GM08714 (cell line): Measurements from ENCODE around the gene GTF2IRD2.
"Not testable (repeated sequence)": the region's sequence is repeated elsewhere in the genome, so short reads cannot be mapped to it uniquely, and the experiment has no call there.

Source experiments
- H3K4me3 ChIP-seq: fragments of 200-500 bp; sonication (Bioruptor generic); 2 replicates; pipeline ENCODE4 v1.5.1; 2014; ENCODE audit warnings: mild to moderate bottlenecking, low read length, inconsistent platforms

The GTF2IRD2 gene

DNA sequence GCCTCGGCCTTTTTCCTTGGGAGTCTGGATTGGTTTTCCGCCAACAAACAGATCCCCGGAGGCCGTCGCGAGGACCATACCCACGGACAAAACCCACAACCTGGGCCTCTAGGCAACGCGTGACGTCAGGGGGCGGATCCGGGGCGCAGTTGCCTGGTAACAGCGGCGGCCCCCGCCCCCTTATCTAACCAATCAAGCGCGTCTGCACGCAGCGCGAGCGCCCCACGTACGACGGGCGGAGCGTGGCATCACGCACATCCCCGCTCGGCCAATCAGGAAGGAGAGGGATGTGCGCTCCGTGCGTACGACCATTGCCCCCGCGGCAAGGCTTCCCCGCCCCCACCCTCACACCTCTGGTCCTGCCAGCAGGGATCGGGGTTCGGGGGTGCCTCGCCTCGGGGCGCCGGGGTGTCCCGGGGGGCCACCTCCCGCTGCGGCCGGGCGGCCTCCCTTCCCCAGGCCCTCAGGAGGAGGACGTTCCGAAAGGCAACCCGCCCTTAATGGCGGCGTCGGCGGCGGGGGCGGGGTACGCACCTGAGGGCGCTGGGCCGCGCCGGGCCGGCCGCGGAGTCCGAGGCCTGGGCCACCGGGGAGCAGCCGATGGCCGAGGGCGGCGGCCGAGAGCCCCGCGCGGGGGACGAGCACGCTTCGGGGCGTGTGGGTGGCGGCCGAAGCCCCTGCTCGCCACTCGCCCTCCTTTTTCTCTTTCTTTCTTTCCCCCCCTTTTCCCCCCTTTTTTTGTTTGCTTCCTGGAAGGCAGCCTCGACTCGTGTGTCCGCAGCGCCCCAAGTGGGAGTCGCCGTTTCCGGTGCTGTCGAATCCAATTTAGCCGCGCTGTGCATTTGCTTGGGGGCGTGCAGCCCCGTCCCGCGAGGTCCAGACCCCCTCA lies at the start of gene GTF2IRD2:
GTF2IRD2 (minus strand) TSS at position 773 of the 889 bp plus-strand sequence. CDS start 15,227 bp downstream, outside the sequence.
- not testable (repeated sequence) for H3K4me3 ChIP-seq

DNA sequence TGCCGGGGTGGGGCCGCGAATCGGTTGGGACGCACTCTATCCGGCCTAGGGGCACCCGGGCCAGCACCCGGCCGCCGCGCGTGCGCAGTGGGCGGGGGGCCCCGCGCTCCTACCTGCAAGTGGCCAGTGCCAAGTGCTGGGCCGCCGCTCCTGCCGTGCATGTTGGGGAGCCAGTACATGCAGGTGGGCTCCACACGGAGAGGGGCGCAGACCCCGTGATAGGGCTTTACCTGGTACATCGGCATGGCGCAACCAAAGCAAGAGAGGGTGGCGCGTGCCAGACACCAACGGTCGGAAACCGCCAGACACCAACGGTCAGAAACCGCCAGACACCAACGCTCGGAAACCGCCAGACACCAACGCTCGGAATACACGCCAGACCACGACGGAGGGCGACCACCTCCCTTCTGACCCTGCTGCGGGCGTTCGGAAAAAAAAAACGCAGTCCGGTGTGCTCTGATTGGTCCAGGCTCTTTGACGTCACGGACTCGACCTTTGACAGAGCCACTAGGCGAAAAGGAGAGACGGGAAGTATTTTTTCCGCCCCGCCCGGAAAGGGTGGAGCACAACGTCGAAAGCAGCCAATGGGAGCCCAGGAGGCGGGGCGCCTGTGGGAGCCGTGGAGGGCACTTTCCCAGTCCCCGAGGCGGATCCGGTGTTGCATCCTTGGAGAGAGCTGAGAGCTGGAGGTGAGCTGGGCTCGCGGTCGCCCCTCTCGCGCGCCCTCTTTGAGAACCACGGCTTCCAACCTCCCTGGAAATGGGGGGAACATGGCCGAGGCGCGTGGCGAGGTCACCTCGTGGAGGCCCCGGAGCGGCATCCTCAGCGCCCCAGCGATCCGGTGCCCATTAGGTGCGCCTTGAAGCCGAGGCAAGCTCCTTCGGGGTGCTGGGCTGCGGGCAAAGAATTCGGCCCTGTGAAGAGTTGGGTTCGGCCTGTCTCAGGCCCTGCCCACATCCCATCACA lies 39.0 kb upstream of the GTF2IRD2 start:
- peak overlapping the region; percentile 71; the same call in 1 of the 2 replicates for H3K4me3 ChIP-seq

DNA sequence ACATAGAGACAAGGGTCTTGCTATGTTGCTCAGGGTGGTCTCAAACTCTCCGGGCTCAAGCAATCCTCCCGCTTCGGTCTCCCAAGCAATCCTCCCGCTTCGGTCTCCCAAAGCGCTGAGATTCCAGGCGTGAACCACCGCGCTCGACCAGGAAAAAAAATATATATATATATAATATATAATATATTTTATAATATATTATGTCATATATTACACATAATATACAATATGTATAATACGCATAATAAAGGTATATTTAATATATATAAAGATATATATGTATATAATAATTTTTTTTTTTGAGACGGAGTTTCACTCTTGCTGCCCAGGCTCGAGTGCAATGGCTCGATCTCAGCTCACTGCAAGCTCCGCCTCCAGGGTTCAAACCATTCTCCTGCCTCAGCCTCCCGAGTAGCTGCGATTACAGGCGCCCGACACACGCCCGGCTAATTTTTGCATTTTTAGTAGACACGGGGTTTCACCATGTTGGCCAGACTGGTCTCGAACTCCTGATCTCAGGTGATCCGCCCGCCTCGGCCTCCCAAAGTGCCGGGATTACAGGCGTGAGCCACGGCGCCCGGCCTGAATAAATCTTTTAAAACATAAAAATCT lies 38.2 kb upstream of the GTF2IRD2 start:
- not testable (repeated sequence) for H3K4me3 ChIP-seq

DNA sequence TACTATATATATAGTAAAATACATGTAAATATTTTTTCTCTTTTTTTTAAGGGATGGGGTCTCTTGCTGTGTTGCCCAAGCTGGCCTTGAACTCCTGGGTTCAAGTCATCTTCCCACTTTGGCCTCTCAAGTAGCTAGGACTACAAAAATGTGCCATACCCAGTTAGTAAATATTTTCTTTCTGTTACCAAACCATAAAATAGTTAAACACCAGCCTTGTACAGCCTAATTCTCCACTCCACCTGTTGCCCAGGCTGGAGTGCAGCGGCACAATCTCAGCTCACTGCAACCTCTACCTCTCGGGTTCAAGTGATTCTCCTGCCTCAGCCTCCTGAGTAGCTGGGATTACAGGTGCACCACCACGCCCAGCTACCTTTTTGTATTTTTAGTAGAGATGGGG lies 33.9 kb upstream of the GTF2IRD2 start:
- not testable (repeated sequence) for H3K4me3 ChIP-seq

DNA sequence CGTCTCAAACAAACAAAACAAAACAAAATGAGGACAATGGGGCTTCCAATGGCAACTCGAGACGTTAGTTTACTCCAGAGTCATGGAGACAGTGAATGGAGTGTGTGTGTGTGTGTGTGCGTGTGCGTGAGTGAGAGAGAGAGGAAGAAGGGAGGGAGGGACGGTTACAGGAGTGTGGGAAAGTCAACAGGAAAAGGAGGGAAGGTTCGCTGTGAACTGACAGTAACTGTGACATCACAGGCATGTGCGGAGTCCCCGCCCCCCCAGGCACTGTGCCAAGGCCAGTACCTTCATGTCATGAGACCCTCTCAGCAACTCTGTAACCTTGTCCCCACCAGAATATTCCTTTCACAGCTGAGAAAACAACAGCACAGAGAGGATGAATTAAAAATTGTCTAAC lies 30.7 kb upstream of the GTF2IRD2 start:
- H3K4me3 ChIP-seq, result not testable (repeated sequence)

DNA sequence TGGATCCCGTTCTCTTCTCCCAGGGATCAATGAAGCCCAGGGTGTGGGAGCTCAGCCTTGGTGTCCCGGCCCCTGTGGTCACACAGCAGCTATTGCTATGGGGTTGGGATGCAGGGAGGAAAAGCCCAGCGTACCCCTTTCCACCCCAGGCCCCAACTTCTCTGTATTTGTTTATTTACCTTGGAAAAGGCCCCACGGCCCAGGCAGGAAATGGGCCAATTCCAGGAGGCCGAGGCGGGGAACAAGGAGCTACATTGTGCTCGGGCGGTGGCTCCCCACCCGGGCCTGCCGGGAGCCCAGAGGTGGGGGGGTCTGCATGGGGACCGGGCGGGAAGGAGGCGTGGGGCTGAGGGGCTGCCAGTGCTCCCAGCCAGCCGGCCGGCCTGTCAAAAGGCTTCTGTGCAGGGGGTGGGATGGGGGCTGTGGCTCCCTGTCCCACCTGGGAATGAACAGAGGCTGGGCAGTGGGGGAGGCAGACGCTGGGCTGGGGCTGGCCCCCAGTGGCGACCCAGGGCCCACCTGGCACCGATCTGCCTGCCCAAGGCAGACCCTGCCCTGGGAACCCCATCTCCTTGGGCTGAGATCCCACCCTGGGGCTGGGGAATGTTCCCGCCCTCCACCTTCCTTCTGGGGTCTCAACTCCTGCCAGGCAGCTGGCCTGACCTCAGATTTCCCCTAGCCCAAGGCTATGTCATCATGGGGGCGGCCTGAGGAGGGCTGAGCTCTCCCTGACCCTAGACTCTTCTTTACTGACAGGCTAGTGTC lies 23.5 kb upstream of the GTF2IRD2 start:
- H3K4me3 ChIP-seq, result not testable (repeated sequence)

DNA sequence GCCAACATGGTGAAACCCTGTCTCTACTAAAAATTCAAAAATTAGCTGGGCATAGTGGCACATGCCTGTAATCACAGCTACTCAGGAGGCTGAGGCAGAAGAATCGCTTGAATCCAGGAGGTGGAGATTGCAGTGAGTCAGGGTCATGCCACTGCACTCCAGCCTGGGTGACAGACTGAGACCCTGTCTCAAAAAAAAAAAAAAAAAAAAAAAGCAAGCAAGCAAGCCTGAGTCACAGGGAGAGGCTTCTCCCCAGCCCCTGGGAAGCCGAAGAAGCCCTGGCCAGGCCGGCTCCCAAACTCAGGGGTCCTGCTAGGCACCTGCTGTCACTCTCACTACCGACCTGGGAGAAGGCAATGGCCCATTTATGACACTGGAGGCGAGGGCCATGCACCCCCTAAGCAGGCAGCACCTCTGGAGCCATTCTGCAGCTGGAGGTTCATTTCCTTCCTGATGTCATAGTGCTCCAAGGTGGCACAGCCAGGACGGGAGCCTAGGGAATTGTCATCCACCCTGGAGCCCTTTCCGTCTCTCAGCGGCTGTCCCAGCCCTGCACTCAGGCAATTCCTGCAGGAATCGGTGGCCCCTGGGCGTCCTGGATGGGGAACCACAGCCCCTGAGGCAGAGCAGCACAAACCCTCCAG lies 22.8 kb upstream of the GTF2IRD2 start:
- not testable (repeated sequence) for H3K4me3 ChIP-seq

DNA sequence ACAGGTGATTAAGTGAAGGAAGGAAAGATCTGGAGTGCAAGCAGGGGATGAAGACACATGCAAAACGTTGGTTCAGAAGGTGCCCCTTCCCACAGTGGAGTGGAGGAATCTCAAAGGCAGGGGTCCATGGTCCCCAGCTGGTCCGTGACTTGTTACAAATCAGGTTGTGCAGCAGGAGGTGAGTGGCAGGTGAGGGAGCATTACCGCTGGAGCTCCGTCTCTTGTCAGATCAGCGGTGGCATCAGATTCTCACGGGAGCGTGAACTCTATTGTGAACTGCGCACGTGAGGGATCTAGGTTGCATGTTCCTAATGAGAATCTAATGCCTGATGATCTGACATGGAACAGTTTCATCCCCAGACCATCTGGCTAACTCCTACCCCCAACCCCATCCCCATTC lies 21.1 kb upstream of the GTF2IRD2 start:
- H3K4me3 ChIP-seq, result not testable (repeated sequence)

DNA sequence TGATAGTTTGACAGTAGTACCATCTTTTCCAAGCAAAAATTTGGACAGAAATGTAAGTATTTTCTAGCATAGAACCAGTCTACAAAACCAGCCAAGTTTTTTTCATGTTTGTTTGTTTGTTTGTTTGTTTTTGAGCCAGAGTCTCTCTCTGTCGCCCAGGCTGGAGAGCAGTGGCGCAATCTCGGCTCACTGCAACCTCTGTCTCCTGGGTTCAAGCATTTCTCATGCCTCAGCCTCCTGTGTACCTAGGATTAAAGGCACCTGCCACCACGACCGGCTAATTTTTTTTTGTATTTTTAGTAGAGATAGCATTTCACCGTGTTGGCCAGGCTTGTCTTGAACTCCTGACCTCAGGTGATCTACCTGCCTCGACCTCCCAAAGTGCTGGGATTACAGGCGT lies 14.4 kb upstream of the GTF2IRD2 start:
- not testable (repeated sequence) for H3K4me3 ChIP-seq

DNA sequence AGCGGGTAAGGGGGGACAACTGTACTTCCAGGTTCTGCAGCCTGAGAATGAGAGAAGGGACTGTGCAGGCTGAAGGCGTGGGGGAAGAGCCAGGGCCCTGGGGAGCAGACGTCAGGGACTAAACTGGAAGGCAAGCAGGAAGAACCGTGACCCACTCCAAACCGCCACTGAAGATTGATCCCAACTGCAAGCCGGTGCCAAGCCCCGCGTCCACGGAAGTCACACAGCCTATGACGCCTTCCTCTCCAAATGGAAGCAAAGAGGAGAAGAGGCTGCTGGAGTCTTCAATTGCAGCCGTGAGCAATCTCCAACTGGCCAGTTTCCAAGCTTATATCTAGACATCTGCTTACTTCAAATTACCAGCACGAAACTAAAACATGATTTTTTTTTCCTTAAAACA lies 1.6 kb downstream of the GTF2IRD2 start:
- not testable (repeated sequence) for H3K4me3 ChIP-seq

DNA sequence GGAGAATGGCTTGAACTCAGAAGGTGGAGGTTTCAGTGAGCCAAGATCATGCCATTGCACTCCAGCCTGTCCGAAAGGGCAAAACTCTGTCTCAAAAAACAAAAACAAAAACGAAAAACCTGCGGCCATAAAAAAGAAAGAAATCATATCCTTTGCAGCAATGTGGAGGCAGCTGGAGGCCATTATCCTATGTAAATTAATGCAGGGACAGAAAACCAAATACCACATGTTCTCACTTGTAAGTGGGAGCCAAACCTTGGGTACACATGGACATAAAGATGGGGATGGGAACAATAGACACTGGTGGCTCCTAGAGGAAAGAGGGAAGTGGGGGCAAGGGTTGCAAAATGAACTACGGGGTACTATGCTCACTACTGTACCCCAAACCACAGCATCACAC lies 21.0 kb downstream of the GTF2IRD2 start:
- not testable (repeated sequence) for H3K4me3 ChIP-seq

DNA sequence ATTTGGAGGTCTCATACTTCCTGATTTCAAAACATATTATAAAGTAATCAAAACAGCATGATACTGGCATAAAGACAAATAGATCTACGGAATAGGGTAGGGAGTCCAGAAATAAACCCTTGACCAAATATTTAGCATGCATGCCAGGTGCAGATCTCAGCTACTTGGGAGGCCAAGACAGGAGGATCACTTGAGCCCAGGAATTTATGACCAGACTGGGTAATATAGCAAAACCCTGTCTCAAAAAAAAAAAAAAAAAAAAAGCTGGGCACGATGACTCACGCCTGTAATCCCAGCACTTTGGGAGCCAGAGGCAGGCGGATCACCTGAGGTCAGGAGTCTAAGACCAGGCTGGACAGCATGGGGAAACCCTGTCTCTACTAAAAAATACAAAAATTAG lies 21.4 kb downstream of the GTF2IRD2 start:
- not testable (repeated sequence) for H3K4me3 ChIP-seq

DNA sequence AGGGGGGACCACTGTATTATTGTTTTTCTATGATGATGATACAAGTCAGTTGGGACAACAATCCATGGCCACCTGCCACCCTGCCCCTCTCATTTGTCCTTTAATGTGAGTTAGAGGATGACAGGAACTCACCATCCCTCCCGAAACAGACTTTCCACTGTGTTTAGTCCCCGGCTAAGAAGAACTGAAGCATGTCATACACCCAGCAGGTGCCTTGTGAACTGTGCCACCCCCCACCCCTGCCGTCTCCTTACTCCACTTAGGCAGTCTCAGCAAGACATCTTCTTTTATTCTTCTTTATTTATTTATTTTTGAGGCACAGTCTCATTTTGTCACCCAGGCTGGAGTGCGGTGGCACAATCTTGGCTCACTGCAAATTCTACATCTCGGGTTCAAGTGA lies 30.1 kb downstream of the GTF2IRD2 start:
- H3K4me3 ChIP-seq, result not testable (repeated sequence)

DNA sequence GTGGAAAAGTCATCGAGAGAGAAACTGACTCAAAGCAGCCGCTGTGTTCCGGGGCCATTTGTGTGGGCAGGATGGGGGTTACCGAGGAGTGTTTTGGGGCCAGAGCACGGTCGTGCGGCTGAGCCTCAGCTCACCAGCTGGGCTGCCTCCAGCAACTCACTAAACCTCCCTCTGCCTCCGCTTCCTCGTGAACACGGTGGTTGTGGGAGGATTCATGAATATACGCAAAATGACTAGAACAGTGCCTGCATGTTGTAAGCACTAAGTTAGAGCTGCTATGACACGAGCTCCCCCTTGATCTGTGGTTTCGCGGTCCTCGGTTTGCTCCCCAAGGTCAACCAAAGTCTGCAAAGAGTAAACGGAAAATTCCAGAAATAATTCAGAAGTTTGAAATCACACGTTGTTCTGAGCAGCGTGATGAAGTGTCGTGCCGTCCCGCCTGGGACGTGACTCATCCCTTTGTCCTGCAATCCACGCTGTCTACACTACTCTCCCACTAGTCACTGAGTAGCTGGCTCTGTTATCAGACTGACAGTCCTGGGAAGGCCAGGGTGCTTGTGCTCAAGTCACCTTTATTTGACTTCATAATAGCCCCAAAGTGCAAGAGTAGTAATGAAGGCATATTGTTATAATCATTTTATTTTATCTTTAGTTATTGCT lies 31.1 kb downstream of the GTF2IRD2 start:
- H3K4me3 ChIP-seq, result not testable (repeated sequence)

DNA sequence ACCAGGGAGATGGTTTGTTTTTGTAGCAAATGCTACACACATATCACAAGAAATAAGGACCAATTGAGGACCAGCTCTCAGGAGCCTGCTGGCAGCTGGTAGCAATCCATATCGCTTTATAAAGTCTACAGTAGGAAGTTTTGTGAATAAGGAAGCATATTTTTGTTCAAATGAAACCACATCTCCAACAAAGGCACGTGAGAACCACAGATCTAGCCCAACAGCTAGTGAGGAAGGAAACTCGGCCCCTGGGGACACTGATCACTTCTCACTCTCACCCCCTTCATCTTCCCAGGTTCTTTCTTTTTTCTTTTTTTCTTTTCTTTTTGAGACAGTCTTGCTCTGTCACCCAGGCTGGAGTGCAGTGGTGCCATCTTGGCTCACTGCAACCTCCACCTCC lies 35.5 kb downstream of the GTF2IRD2 start:
- not testable (repeated sequence) for H3K4me3 ChIP-seq

DNA sequence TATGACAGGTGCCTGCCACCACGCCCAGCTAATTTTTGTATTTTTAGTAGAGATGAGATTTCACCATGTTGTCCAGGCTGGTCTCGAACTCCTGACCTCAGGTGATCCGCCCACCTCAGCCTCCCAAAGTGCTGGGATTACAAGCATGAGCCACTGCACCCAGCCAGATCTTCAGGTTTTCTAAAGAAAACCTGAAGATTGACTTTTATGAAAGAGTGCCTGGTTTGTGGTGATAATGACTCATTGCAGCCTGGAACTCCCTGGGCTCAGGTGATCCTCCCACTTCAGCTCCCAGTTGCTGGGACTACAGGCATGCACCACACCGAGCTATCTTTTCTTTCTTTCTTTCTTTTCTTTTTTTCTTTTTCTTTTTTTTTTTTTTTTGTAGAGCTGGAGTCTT lies 52.8 kb downstream of the GTF2IRD2 start:
- not testable (repeated sequence) for H3K4me3 ChIP-seq

DNA sequence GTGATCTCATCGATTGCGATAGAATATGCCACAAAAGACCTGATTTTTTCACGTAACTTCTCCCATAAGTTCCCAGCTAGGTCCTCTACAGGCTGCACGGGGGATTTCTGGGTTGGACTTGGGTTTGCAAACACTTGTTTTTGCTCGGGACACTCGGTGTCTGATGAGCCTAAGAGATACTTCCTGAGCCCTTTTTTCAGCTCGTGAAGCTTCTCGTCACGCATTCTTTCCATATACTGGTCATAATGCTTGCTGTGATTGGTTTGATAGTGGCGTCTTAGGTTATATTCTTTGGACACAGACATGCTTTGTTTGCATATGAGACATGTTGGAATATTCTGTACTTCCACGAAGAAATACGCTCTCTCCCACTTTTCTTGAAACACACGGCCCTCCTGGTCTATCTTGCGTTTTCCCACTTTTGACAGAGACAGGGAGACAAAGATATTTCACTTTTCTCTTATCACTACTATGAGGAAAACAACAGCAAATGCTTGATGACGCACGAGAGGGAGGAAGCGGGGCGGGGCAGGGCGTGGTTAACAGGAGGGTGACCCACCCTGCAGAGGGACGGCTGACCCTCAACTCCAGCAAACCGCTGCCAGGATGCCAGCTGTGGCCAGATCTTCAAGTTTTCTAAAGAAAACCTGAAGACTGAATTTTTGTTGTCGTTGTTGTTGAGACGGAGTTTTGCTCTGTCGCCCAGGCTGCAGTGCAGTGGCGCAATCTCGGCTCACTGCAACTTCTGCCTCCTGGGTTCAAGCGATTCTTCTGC lies 53.4 kb downstream of the GTF2IRD2 start:
- not testable (repeated sequence) for H3K4me3 ChIP-seq

DNA sequence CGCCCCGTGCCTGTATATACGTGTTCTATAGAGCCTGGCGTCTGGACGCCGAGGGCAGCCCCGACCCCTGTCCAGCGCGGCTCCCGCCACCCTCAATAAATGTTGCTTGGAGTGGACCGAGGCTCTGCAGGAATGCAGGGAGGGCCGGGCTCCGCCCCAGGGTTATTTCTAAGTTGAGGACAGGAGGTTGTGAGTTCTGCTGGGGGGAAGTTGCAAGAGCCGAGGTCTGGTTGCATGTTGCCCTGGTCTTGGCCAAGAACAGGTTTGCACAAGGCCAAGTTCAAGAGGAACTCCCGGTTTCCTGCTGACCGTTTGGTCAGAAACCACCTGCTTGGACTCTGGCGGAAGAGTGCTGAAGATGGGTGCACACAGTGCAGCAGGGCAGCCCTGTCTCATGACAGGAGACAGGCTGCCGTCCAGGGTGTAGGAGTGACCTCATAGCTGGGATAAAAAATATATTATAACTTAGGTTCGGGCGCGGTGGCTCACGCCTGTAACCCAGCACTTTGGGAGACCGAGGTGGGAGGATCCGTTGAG lies 62.1 kb downstream of the GTF2IRD2 start:
- H3K4me3 ChIP-seq, result not testable (repeated sequence)
